ENCODE measurements around the gene RAB5B.
A peak's percentile ranks its signal among the peaks of the same experiment; 100 is the strongest.

RAB5B gene

GRCh38 chr12:55973599-55974307 lies at the start of gene RAB5B:
RAB5B (plus strand) TSS chr12:55974078; CDS start chr12:55986961, 12,883 bp downstream.
- DNase-seq (ENCODE audit: low read depth in 2 of 2), result peak; percentile 90 to 96

- no peak for DNase-seq (ENCODE audit: low read depth in 2 of 2)
These were observed 48.5 kb upstream of the RAB5B start for GRCh38 chr12:55925371-55925770.

DNA sequence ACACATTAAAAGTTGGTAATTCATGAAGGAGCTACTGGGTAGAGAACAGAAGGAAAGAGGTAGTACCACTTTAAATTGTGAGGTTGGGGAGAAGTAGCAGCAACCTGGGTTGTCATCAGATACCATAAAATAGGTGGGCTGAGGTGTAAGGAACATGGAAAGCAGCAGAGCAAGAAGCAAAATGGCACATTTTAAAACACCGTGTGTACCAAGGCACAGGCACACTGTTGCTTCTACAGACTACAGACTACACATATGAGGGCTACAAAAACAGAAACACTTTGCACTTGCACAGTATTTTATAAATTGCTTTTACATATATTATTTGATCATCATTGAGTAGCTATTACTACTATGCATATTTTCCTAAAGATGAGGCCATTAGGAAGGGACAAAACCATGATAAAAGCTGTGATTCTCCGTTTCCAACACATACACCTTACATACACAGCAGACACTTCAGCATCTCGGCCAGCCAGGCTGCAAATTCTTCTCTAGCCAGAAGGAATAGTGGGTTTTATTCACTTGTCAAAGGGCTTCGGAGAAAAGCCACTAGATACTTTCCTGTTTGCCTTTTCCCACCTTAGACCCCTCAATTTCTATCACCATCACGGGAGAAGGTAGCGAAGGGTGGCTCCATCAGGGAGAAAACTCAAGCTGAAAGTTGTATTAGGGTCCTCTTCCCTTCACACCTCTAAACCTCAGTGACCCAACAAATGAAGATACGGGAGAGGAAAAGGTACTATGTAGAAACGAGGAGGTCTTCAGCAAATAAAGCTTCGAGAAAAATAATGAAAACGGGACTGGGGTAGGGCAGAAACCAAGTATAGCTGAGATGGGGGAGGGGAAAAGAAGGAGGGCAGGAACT lies 47.8 kb upstream of the RAB5B start:
- DNase-seq (ENCODE audit: low read depth in 2 of 2), result no peak

GRCh38 chr12:55926738-55927587 lies 46.9 kb upstream of the RAB5B start:
- DNase-seq (ENCODE audit: low read depth in 2 of 2), result peak; percentile 89 to 93

- DNase-seq (ENCODE audit: low read depth in 2 of 2), result peak; percentile 51 to 58
These were observed 46.0 kb upstream of the RAB5B start, which contains the start of gene PYM1 for GRCh38 chr12:55927588-55928502. PYM1 (minus strand) TSS chr12:55927894; CDS start chr12:55927761, 133 bp downstream.

- DNase-seq (ENCODE audit: low read depth in 2 of 2), result peak; percentile 66 to 71
These were observed 44.5 kb upstream of the RAB5B start for GRCh38 chr12:55929306-55929791.

GRCh38 chr12:55930771-55931316 lies 43.0 kb upstream of the RAB5B start, which contains the start of gene DGKA:
DGKA (plus strand) TSS chr12:55931162; CDS start chr12:55936504, 5,342 bp downstream.
- DNase-seq (ENCODE audit: low read depth in 2 of 2), result peak; percentile 70 to 71

DNA sequence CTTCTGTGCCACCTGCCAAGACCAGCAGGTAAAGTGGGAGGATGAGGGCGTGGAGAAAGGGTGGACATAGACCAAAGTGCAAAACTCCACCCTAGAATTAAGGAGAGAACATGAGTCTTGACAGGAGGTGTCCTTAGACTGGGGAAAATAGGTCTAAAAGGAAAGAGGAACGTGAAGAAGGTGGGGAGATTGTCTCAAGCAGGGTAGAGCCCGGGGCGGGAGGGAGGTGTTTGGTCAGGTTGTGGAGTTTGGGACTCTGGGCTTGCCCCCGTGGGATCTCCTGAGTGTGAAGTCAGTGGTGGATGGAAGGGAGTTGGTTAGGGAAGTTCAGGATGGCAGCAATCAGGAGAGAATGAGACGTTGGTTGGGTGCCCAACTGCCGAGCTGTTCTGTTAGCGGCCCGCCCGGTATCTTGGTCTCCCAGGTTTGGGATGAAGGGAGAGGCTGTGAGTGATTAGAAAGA lies 42.5 kb upstream of the RAB5B start:
- DNase-seq (ENCODE audit: low read depth in 2 of 2), result no peak

- no peak for DNase-seq (ENCODE audit: low read depth in 2 of 2)
These were observed 41.9 kb upstream of the RAB5B start for GRCh38 chr12:55931780-55932550.

DNA sequence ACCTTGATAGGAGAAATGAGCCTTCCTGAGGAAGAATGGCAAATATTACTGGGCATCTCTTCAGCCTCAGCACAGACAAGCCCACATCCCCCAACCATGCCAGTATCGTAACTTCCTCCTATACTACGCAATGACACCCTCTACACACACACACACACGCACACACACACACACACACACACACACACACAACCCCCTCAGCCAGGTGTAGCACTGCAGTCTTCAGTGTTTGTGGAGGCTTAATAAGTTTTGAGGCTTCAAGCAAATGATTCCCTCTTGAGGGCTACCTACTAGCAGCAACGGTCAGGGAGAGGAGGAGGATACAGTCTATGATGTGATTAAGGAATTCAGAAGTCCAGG lies 41.3 kb upstream of the RAB5B start:
- no peak for DNase-seq (ENCODE audit: low read depth in 2 of 2)

- no peak for DNase-seq (ENCODE audit: low read depth in 2 of 2)
These were observed 40.6 kb upstream of the RAB5B start for GRCh38 chr12:55933169-55933798.

DNA sequence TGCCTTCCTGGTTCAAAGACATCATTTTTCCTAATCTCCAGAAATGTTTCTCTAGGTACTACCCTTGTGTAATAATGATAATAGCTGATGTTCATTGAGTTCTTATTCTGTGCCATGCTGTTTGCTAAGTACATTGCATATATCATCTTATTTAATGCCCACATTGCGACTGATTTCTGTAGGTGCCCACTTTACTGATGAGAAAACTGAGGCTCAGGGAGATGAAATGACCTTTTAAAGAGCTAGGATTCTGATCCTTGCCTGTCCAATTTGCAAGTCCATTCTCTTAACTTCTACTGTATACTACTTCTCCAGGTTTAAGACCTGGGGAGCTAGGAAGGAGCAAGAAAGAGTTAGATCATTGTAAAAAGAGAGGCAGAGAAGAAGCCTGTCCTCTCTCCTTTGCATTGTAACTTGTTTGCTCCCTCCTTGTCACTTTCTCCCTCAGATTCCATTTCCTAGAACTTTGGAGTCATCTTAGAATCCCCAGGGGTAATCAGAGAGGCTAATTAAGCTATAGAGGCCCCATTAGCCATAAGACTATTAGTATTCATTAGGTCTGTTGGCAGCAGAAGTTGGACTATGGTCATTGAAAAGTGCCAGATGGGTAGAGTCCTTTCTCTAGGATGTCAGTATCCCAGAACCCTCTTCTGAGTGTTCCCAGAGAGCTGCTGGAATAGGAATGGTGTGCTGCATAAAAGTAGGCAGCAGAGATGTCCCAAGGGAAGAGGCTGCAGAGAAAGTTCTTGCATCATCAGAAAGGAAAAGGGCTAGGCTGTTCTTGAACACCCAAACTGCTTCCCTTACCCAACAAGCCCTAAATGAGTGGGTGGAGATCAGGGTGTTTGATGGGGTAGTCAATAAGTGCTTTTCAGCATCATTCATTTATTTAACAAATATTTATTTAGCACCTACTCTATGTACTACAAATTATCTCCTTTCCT lies 39.8 kb upstream of the RAB5B start:
- DNase-seq (ENCODE audit: low read depth in 2 of 2), result no peak

DNA sequence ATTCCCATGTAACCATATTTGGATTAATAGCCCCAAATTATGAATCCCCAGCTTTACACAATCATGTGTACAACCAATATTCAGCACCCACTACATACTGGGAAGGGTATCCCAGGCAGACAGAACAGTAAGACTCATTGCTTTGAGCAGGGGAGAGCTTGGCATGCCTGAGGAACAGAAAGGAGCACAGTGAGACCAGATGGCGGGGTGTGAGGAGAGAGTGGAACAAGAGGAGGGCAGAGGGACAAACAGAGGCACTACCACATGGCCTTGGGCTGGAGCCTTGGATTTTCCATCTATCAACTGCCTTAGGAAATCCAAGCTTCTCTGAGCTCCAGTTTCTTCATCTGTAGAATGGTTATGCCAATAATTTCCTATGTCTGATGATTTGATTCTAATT lies 39.1 kb upstream of the RAB5B start:
- no peak for DNase-seq (ENCODE audit: low read depth in 2 of 2)

GRCh38 chr12:55935738-55936151 lies 38.1 kb upstream of the RAB5B start:
- no peak for DNase-seq (ENCODE audit: low read depth in 2 of 2)

- no peak for DNase-seq (ENCODE audit: low read depth in 2 of 2)
These were observed 35.9 kb upstream of the RAB5B start for GRCh38 chr12:55937981-55938380.

DNA sequence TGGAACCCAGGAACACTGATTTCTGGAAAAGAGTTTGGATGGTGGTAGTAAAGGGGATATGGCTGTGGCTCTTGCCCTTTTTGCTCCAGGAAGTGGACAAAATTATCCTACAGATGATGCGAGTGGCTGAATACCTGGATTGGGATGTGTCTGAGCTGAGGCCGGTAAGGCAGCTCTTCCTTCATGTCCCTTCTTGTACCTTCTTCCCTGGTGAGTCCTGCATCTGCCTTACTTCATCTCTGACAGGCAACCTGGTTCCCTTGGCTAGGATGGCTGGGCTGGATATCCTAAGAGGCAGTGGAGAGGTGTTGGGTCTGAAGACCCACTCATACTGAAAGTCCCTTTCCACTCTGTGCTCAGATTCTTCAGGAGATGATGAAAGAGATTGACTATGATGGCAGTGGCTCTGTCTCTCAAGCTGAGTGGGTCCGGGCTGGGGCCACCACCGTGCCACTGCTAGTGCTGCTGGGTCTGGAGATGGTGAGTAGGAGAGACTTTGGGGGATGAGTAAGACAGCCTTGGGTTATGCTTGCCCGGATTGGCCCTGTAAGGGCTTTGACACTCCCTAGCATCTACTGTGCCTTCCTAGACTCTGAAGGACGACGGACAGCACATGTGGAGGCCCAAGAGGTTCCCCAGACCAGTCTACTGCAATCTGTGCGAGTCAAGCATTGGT lies 34.9 kb upstream of the RAB5B start:
- DNase-seq (ENCODE audit: low read depth in 2 of 2), result no peak

- peak; percentile 65 to 71 for DNase-seq (ENCODE audit: low read depth in 2 of 2)
These were observed 33.7 kb upstream of the RAB5B start for GRCh38 chr12:55940065-55940732.

Data from stimulated activated CD8-positive, alpha-beta memory T cell treated with anti-CD3 and anti-CD28 coated beads, Interleukin-2, amount 100 ng/mL, for 48 hours (primary cell).